OCI-LY3 (cell line): ENCODE measurements around the gene HTR7.

Experiments used
- EZH2phosphoT487 ChIP-seq: fragments of 200-600 bp; shearing (Covaris generic); IDR thresholded peaks from 2 replicates; pipeline ENCODE4 v1.6.1; 2018; ENCODE audit warnings: antibody characterized with exemption, mixed run types, low read depth
- TF ChIP-seq, protein P1 (sequence below): fragments of 200-600, 300-600 bp; sonication (generic); IDR thresholded peaks from 2 replicates; pipeline ENCODE4 v1.5.1; 2014; ENCODE audit warnings: antibody characterized with exemption, low read length, low read depth

DNA sequence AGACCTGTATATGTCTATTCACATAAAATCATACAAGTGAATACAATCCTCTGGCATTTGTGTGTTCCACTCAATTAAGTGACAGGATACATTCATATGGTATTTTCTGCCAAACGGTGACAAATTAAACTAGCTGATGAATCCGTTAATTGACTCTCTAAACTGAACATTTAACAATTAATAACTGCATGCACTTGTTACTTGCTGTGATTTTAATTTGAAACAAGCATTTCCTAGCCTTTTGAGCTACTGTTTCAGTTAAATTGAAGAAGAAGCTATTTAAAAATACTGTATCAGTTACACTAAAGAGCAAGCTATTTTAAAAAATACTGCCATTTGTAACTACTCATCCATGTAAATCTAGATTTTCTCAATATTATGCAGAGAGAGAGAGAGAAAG is 67.4 kb downstream of the HTR7 start:
- TF ChIP-seq, protein P1, sequence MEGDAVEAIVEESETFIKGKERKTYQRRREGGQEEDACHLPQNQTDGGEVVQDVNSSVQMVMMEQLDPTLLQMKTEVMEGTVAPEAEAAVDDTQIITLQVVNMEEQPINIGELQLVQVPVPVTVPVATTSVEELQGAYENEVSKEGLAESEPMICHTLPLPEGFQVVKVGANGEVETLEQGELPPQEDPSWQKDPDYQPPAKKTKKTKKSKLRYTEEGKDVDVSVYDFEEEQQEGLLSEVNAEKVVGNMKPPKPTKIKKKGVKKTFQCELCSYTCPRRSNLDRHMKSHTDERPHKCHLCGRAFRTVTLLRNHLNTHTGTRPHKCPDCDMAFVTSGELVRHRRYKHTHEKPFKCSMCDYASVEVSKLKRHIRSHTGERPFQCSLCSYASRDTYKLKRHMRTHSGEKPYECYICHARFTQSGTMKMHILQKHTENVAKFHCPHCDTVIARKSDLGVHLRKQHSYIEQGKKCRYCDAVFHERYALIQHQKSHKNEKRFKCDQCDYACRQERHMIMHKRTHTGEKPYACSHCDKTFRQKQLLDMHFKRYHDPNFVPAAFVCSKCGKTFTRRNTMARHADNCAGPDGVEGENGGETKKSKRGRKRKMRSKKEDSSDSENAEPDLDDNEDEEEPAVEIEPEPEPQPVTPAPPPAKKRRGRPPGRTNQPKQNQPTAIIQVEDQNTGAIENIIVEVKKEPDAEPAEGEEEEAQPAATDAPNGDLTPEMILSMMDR, result no peak
- TF ChIP-seq EZH2phosphoT487, result no peak
